ENCODE measurements around the gene SINHCAF. TPM values are rescaled to one million over a fixed set of nuclear protein-coding genes. Genes with fewer than 3 reads are reported as not detected.

Gene SINHCAF
- total and polyA plus RNA-seq, 9 of the 15 experiments (the other 6 are each of a cell fraction or from before 2014, with no cell fraction given) = 73.2 to 185 (median 110) TPM

DNA sequence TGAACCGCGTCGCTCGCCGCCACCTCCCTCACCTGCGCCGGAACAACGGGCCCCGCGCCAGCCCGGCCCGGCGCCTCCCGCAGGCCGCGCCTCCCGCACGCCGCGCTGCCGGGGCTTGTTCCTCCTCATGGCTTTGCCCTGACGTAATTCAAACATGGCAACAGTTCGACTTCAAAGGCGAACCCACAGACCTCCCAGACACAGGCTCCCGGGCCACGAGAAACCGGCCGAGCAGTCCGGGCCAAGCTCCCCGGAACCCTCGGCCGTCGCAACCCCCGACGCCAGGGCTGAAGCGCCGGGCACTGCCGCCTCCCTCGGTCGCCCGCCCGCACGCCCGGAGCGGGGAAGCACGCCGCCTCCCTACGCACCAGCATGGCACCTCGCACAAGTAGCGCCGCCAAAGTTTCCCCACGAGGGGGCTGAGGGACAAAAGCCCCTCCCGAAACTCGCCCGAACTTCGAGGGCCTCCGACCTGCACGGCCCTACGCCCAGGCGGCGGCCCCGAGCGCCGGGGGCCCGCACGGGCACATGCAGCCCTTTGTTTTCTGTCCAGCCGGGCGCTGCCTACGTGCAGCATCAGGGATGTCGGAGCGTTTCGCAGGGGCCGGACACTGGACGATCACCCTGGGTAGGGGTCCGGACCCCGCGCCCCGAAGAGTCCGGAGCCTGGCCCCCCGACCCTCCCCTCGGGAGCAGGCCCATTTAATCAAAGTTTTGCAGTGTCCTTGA lies 1.7 kb downstream of the SINHCAF start:
- H3K4me2 ChIP-seq (ENCODE audit: insufficient read depth, low read length) = peak overlapping the region; percentile 76
- H4K20me1 ChIP-seq (replicated peaks; ENCODE audit: control insufficient read depth, insufficient read depth, low read length) = peaks cover 24% of the 10 kb centered on the region; the same call in 1 of the 2 replicates
- intact Hi-C loops (cut with micrococcal nuclease) (loop anchor here (10.0 kb wide), 1 partner anchor 311 kb away; no protein-coding TSS in a partner anchor), in situ Hi-C loops (cut with MboI) (no loop called here)
- H3K27me3 ChIP-seq (ENCODE audit: control insufficient read depth in 2 of 2, insufficient read depth in 2 of 2, low read length in 2 of 2) = no peaks in the 10 kb centered on the region
- peak overlapping the region; percentile 95 to 100 for H3K9ac ChIP-seq (ENCODE audit: insufficient read depth in 1 of 2, low read depth in 2 of 2, low read length in 2 of 2)
- H3K9me3 ChIP-seq (replicated peaks; ENCODE audit: control insufficient read depth, insufficient read depth, low read depth, low read length) = no peaks in the 10 kb centered on the region
- DNase-seq (ENCODE audit: extremely low read depth in 1 of 4, low spot score in 3 of 4) (peak; percentile 42 to 78 (median 56)), FAIRE-seq (no peak), ATAC-seq (peak; percentile 63)
- H2AFZ ChIP-seq (ENCODE audit: low read depth, low read length) = no peak overlapping the region
- WGBS (ENCODE audit: insufficient coverage, low coverage, missing lambda C conversion rate) = under 1% methylated on average over 64 of the region's 81 CpGs
- H3K4me1 ChIP-seq (replicated peaks in 1 of 2; ENCODE audit: control insufficient read depth in 2 of 2, insufficient read depth in 2 of 2, low read length in 2 of 2) = peaks cover 21 to 37% of the 10 kb centered on the region in 2 experiments; a peak in 4 of 5 replicates
- peaks cover 67% of the 10 kb centered on the region for H3K79me2 ChIP-seq (ENCODE audit: control insufficient read depth, insufficient read depth, low read length)
- POLR2A ChIA-PET = interaction anchor here (0.6 to 2.2 kb wide), 3 partner anchors 13 to 88 kb away, joined by 3 to 13 read pairs (median 3); no protein-coding TSS in a partner anchor
- BruUV-seq (replicated peaks) = TSS peak; percentile 74
- peak overlapping the region; percentile 88 for H3K27ac ChIP-seq (ENCODE audit: extremely low read depth, low read depth, low read length)
- H3K36me3 ChIP-seq (ENCODE audit: control insufficient read depth, insufficient read depth, low read length) = no peaks in the 10 kb centered on the region; the same call in 2 of the 3 replicates
- H3K9me1 ChIP-seq (ENCODE audit: control insufficient read depth, insufficient read depth, low read length) = no peaks in the 10 kb centered on the region
- peak overlapping the region; percentile 71 for H3K4me3 ChIP-seq
- CTCF ChIA-PET (ENCODE audit: low intra/inter-chr PET ratio) = interaction anchor here (0.6 kb wide), 1 partner anchor 1430 kb away, joined by 3 read pairs; no protein-coding TSS in a partner anchor
- 0 out of 2 replicates have a peak, but pooled peaks have one; percentile 14 for TF ChIP-seq GABPB1 (CRISPR knock-in tag; IDR thresholded peaks at IDR 0.05)
- peak; percentile 32; the same call in 1 of the 2 replicates for TF ChIP-seq HCFC1 (IDR thresholded peaks at IDR 0.05; ENCODE audit: low read depth, low read length)
- 0 out of 2 replicates have a peak, but pooled peaks have one; percentile 63 for TF ChIP-seq GATAD2B (IDR thresholded peaks at IDR 0.05; ENCODE audit: borderline replicate concordance)
- TF ChIP-seq MED1 (CRISPR knock-in tag; IDR thresholded peaks at IDR 0.05; ENCODE audit: borderline replicate concordance) = 0 out of 2 replicates have a peak, but pooled peaks have one; percentile 30
- no peak for TF ChIP-seq ZNF561 (CRISPR knock-in tag; conservative IDR thresholded peaks at IDR 0.05)
- TF ChIP-seq NRF1 (conservative IDR thresholded peaks at IDR 0.05 in 1 of 2, IDR thresholded peaks at IDR 0.05 in 1 of 2) = peak; percentile 28 to 59; a peak in 2 of 4 replicates
- no peak for TF ChIP-seq TCF3 (CRISPR knock-in tag; IDR thresholded peaks at IDR 0.05)
- TF ChIP-seq FOSL1 (tag; conservative IDR thresholded peaks at IDR 0.05) = 0 out of 2 replicates have a peak, but pooled peaks have one; percentile 20
- TF ChIP-seq, protein P1, sequence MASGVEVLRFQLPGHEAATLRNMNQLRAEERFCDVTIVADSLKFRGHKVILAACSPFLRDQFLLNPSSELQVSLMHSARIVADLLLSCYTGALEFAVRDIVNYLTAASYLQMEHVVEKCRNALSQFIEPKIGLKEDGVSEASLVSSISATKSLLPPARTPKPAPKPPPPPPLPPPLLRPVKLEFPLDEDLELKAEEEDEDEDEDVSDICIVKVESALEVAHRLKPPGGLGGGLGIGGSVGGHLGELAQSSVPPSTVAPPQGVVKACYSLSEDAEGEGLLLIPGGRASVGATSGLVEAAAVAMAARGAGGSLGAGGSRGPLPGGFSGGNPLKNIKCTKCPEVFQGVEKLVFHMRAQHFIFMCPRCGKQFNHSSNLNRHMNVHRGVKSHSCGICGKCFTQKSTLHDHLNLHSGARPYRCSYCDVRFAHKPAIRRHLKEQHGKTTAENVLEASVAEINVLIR (CRISPR knock-in tag; IDR thresholded peaks at IDR 0.05) = no peak
- TF ChIP-seq ZBED1 (IDR thresholded peaks at IDR 0.05) = no peak
- peak; percentile 82; the same call in 1 of the 2 replicates for TF ChIP-seq RBM14 (IDR thresholded peaks at IDR 0.05; ENCODE audit: borderline replicate concordance, insufficient read depth, low read depth, low read length)
- 0 out of 2 replicates have a peak, but pooled peaks have one; percentile 21 for TF ChIP-seq NR1H2 (CRISPR knock-in tag; IDR thresholded peaks at IDR 0.05)
- TF ChIP-seq SP2 (IDR thresholded peaks at IDR 0.05; ENCODE audit: extremely low read depth, low read depth, low read length, poor library complexity, severe bottlenecking) = no peak
- no peak for TF ChIP-seq NR2C2 (CRISPR knock-in tag; IDR thresholded peaks at IDR 0.05)
- TF ChIP-seq NR2C2 (tag; IDR thresholded peaks at IDR 0.05) = peak; percentile 34
- TF ChIP-seq, protein P2, sequence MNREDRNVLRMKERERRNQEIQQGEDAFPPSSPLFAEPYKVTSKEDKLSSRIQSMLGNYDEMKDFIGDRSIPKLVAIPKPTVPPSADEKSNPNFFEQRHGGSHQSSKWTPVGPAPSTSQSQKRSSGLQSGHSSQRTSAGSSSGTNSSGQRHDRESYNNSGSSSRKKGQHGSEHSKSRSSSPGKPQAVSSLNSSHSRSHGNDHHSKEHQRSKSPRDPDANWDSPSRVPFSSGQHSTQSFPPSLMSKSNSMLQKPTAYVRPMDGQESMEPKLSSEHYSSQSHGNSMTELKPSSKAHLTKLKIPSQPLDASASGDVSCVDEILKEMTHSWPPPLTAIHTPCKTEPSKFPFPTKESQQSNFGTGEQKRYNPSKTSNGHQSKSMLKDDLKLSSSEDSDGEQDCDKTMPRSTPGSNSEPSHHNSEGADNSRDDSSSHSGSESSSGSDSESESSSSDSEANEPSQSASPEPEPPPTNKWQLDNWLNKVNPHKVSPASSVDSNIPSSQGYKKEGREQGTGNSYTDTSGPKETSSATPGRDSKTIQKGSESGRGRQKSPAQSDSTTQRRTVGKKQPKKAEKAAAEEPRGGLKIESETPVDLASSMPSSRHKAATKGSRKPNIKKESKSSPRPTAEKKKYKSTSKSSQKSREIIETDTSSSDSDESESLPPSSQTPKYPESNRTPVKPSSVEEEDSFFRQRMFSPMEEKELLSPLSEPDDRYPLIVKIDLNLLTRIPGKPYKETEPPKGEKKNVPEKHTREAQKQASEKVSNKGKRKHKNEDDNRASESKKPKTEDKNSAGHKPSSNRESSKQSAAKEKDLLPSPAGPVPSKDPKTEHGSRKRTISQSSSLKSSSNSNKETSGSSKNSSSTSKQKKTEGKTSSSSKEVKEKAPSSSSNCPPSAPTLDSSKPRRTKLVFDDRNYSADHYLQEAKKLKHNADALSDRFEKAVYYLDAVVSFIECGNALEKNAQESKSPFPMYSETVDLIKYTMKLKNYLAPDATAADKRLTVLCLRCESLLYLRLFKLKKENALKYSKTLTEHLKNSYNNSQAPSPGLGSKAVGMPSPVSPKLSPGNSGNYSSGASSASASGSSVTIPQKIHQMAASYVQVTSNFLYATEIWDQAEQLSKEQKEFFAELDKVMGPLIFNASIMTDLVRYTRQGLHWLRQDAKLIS (CRISPR knock-in tag; IDR thresholded peaks at IDR 0.05) = peak; percentile 56; the same call in 1 of the 2 replicates
- peak; percentile 83 for TF ChIP-seq U2AF1 (optimal IDR thresholded peaks at IDR 0.05; ENCODE audit: low read depth, low read length)

All from K562 (cell line).